SH-SY5Y (cell line): ENCODE results near the gene CLIC2.
"Not testable (repeated sequence)": the region's sequence is repeated elsewhere in the genome, so short reads cannot be mapped to it uniquely, and the experiment has no call there.

Experiments used
- GATA2 ChIP-seq: IDR thresholded peaks from 2 replicates; pipeline ENCODE4 v1.6.1; 2011; ENCODE audit warnings: mild to moderate bottlenecking, low read depth, low read length
- GATA3 ChIP-seq: IDR thresholded peaks from 2 replicates; pipeline ENCODE4 v1.6.1; 2011; ENCODE audit warnings: low read depth, mild to moderate bottlenecking, low read length, moderate library complexity

DNA sequence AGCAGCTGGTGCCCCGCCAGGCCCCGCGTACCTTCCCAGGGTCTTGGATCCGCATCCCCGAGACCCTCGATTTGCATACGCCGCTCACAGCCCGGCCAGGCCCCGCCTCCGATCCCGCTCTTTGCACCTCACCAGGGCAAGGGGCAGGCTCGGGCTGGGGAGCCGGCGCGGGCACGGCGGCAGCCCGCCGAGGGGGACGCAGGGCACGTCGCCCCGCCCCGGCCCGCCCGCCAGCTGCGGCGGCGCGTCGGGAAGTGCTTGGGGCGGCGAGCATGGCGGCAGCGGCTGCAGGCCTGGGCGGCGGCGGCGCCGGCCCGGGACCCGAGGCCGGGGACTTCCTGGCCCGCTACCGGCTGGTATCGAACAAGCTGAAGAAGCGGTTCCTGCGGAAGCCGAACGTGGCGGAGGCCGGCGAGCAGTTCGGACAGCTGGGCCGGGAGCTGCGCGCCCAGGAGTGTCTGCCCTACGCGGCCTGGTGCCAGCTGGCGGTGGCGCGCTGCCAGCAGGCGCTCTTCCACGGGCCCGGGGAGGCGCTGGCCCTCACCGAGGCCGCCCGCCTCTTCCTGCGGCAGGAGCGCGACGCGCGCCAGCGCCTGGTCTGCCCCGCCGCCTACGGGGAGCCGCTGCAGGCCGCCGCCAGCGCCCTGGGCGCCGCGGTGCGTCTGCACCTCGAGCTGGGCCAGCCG is 47.6 kb upstream of the CLIC2 start, which contains the start of gene F8A2:
- not testable (repeated sequence) for TF ChIP-seq GATA2, GATA3
